ENCODE measurements around the gene LRRC17. TPM values are rescaled to one million over a fixed set of nuclear protein-coding genes. Genes with fewer than 3 reads are reported as not detected.
"Not testable (repeated sequence)": the region's sequence is repeated elsewhere in the genome, so short reads cannot be mapped to it uniquely, and the experiment has no call there.

The LRRC17 gene
- total and polyA plus RNA-seq, 4 donors: 1.1 to 11.3 (median 1.4) TPM

GRCh38 chr7:102953406-102953805 lies 40.6 kb downstream of the LRRC17 start:
- Histone ChIP-seq H3K9ac (ENCODE audit: low read depth in 1 of 2, low read length in 2 of 2) (no peak overlapping the region), H3K4me3 (ENCODE audit: low read depth in 1 of 3, low read length in 3 of 3) (no peak overlapping the region), H3K27ac (ENCODE audit: low read depth in 1 of 2, low read length in 2 of 2) (no peak overlapping the region), H3K27me3 (ENCODE audit: control insufficient read depth in 4 of 4, insufficient read depth in 4 of 4, low read length in 3 of 4) (no peaks in the 10 kb centered on the region), H3K4me1 (ENCODE audit: control insufficient read depth in 4 of 4, insufficient read depth in 4 of 4, low read length in 3 of 4) (no peaks in the 10 kb centered on the region), H3K9me3 (ENCODE audit: control insufficient read depth in 4 of 4, low read length in 3 of 4) (peaks cover 0 to 4% (median 0%) of the 10 kb centered on the region in 4 donors), H3K36me3 (ENCODE audit: control insufficient read depth in 4 of 4, insufficient read depth in 3 of 4, low read depth in 1 of 4, low read length in 3 of 4) (no peaks in the 10 kb centered on the region)
- no peak for DNase-seq (ENCODE audit: low spot score)
- TF ChIP-seq JUND (IDR thresholded peaks at IDR 0.05): no peak
- no peak for TF ChIP-seq YY1 (IDR thresholded peaks at IDR 0.05)
- no peak for TF ChIP-seq FOXA2 (IDR thresholded peaks at IDR 0.05)
- no peak for TF ChIP-seq RAD21 (IDR thresholded peaks at IDR 0.05)
- no peak for TF ChIP-seq ZBTB33 (IDR thresholded peaks at IDR 0.05)
- TF ChIP-seq TAF1 (conservative IDR thresholded peaks at IDR 0.05): no peak
- TF ChIP-seq, protein P1, sequence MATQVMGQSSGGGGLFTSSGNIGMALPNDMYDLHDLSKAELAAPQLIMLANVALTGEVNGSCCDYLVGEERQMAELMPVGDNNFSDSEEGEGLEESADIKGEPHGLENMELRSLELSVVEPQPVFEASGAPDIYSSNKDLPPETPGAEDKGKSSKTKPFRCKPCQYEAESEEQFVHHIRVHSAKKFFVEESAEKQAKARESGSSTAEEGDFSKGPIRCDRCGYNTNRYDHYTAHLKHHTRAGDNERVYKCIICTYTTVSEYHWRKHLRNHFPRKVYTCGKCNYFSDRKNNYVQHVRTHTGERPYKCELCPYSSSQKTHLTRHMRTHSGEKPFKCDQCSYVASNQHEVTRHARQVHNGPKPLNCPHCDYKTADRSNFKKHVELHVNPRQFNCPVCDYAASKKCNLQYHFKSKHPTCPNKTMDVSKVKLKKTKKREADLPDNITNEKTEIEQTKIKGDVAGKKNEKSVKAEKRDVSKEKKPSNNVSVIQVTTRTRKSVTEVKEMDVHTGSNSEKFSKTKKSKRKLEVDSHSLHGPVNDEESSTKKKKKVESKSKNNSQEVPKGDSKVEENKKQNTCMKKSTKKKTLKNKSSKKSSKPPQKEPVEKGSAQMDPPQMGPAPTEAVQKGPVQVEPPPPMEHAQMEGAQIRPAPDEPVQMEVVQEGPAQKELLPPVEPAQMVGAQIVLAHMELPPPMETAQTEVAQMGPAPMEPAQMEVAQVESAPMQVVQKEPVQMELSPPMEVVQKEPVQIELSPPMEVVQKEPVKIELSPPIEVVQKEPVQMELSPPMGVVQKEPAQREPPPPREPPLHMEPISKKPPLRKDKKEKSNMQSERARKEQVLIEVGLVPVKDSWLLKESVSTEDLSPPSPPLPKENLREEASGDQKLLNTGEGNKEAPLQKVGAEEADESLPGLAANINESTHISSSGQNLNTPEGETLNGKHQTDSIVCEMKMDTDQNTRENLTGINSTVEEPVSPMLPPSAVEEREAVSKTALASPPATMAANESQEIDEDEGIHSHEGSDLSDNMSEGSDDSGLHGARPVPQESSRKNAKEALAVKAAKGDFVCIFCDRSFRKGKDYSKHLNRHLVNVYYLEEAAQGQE (IDR thresholded peaks at IDR 0.05): no peak
- TF ChIP-seq SP1 (IDR thresholded peaks at IDR 0.05): no peak
- no peak for TF ChIP-seq GABPA (IDR thresholded peaks at IDR 0.05 in 1 of 2, conservative IDR thresholded peaks at IDR 0.05 in 1 of 2)
- TF ChIP-seq HNF4A (conservative IDR thresholded peaks at IDR 0.05): no peak
- no peak for TF ChIP-seq HNF4G (IDR thresholded peaks at IDR 0.05)

DNA sequence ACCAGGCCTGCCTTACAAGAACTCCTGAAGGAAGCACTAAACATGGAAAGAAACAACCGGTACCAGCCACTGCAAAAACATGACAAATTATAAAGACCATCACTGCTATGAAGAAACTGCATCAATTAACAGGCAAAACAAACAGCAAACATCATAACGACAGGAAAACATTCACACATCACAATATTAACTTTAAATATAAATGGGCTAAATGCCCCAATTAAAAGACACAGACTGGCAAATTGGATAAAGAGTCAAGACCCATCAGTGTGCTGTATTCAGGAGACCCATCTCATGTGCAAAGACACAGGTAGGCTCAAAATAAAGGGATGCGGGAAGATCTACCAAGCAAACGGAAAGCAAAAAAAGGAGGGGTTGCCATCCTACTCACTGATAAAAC lies 41.6 kb downstream of the LRRC17 start:
- WGBS: 82% methylated on average over 4 of the region's 4 CpGs
- not testable (repeated sequence) for H3K27ac ChIP-seq (ENCODE audit: low read depth in 1 of 2, low read length in 2 of 2); H3K4me1 ChIP-seq (ENCODE audit: control insufficient read depth in 4 of 4, insufficient read depth in 4 of 4, low read length in 3 of 4)

DNA sequence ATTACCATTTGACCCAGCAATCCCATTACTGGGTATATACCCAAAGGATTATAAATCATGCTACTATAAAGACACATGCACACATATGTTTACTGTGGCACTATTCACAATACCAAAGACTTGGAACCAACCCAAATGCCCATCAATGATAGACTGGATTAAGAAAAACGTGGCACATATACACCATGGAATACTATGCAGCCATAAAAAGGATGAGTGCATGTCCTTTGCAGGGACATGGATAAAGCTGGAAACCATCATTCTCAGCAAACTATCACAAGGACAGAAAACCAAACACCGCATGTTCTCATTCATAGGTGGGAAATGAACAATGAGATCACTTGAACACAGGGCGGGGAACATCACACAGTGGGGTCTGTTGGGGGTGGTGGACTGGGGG lies 45.2 kb downstream of the LRRC17 start:
- 91% methylated on average over 3 of the region's 3 CpGs for WGBS
- H3K27me3 ChIP-seq (ENCODE audit: control insufficient read depth in 4 of 4, insufficient read depth in 4 of 4, low read length in 3 of 4); H3K36me3 ChIP-seq (ENCODE audit: control insufficient read depth in 4 of 4, insufficient read depth in 3 of 4, low read depth in 1 of 4, low read length in 3 of 4); DNase-seq (ENCODE audit: low spot score); H3K4me3 ChIP-seq (ENCODE audit: low read depth in 1 of 3, low read length in 3 of 3); H3K27ac ChIP-seq (ENCODE audit: low read depth in 1 of 2, low read length in 2 of 2); H3K9me3 ChIP-seq (ENCODE audit: control insufficient read depth in 4 of 4, low read length in 3 of 4); H3K9ac ChIP-seq (ENCODE audit: low read depth in 1 of 2, low read length in 2 of 2); H3K4me1 ChIP-seq (ENCODE audit: control insufficient read depth in 4 of 4, insufficient read depth in 4 of 4, low read length in 3 of 4): not testable (repeated sequence)

More for the DNA sequence above, 41.6 kb downstream of the LRRC17 start:
- DNase-seq (ENCODE audit: low spot score); H3K27me3 ChIP-seq (ENCODE audit: control insufficient read depth in 4 of 4, insufficient read depth in 4 of 4, low read length in 3 of 4); H3K36me3 ChIP-seq (ENCODE audit: control insufficient read depth in 4 of 4, insufficient read depth in 3 of 4, low read depth in 1 of 4, low read length in 3 of 4); H3K9me3 ChIP-seq (ENCODE audit: control insufficient read depth in 4 of 4, low read length in 3 of 4); H3K4me3 ChIP-seq (ENCODE audit: low read depth in 1 of 3, low read length in 3 of 3); H3K9ac ChIP-seq (ENCODE audit: low read depth in 1 of 2, low read length in 2 of 2): not testable (repeated sequence)

DNA sequence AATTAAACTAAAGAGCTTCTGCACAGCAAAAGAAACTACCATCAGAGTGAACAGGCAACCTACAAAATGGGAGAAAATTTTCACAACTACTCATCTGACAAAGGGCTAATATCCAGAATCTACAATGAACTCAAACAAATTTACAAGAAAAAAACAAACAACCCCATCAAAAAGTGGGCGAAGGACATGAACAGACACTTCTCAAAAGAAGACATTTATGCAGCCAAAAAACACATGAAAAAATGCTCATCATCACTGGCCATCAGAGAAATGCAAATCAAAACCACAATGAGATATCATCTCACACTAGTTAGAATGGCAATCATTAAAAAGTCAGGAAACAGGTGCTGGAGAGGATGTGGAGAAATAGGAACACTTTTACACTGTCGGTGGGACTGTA lies 49.2 kb downstream of the LRRC17 start:
- H3K9ac ChIP-seq (ENCODE audit: low read depth in 1 of 2, low read length in 2 of 2); H3K9me3 ChIP-seq (ENCODE audit: control insufficient read depth in 4 of 4, low read length in 3 of 4); H3K4me3 ChIP-seq (ENCODE audit: low read depth in 1 of 3, low read length in 3 of 3); H3K27ac ChIP-seq (ENCODE audit: low read depth in 1 of 2, low read length in 2 of 2); H3K27me3 ChIP-seq (ENCODE audit: control insufficient read depth in 4 of 4, insufficient read depth in 4 of 4, low read length in 3 of 4); H3K36me3 ChIP-seq (ENCODE audit: control insufficient read depth in 4 of 4, insufficient read depth in 3 of 4, low read depth in 1 of 4, low read length in 3 of 4); DNase-seq (ENCODE audit: low spot score); H3K4me1 ChIP-seq (ENCODE audit: control insufficient read depth in 4 of 4, insufficient read depth in 4 of 4, low read length in 3 of 4): not testable (repeated sequence)
- 85% methylated on average over 1 of the region's 2 CpGs for WGBS
